GM23338 (cell line): Measurements from ENCODE around the gene ZNF189.

Source experiments
- EZH2phosphoT487 ChIP-seq: fragments of 200-600 bp; sonication (generic); IDR thresholded peaks from one replicate; pipeline ENCODE4 v1.8.1; 2018; ENCODE audit warnings: antibody characterized with exemption; ENCODE audit not compliant: unreplicated experiment
- POLR2AphosphoS5 ChIP-seq: IDR thresholded peaks from 2 replicates; pipeline ENCODE4 v1.6.1; 2016; ENCODE audit warnings: antibody characterized with exemption, low read depth

- no peak for TF ChIP-seq POLR2AphosphoS5
- TF ChIP-seq EZH2phosphoT487 = no peak
These were observed 57.1 kb downstream of the ZNF189 start for GRCh38 chr9:101455656-101456240.
